Measurements from ENCODE around the gene GRPEL1. TPM values are rescaled to one million over a fixed set of nuclear protein-coding genes. Genes with fewer than 3 reads are reported as not detected.

GRPEL1 gene
- polyA plus RNA-seq, 1 of the 3 experiments (the other 2 are of a cell fraction), result 29.8 TPM

- Histone ChIP-seq H3K4me1 (ENCODE audit: control insufficient read depth in 1 of 2, insufficient read depth in 2 of 2, low read depth in 1 of 2, low read length in 1 of 2) (peaks cover 8 to 17% of the 10 kb centered on the region in 2 experiments; a peak in 3 of 4 replicates), H4K20me1 (ENCODE audit: insufficient read depth) (peaks cover 43% of the 10 kb centered on the region; the same call in 1 of the 2 replicates), H3F3A (replicated peaks; ENCODE audit: insufficient read depth) (peaks cover under 1% of the 10 kb centered on the region), H3K9ac (no peak overlapping the region), H3K4me3 (ENCODE audit: low read depth in 2 of 2, low read length in 1 of 2) (no peak overlapping the region), H3K9me2 (no peaks in the 10 kb centered on the region), H3K36me3 (replicated peaks in 1 of 2; ENCODE audit: control insufficient read depth in 1 of 2, insufficient read depth in 2 of 2, low read length in 1 of 2) (peaks cover 0 to 13% of the 10 kb centered on the region in 2 experiments), H3K79me2 (ENCODE audit: insufficient read depth) (peaks cover 73% of the 10 kb centered on the region), H3K27ac (ENCODE audit: low read depth in 2 of 2, low read length in 1 of 2) (no peak overlapping the region), H3K27me3 (ENCODE audit: insufficient read depth) (no peaks in the 10 kb centered on the region), H3K9me3 (no peaks in the 10 kb centered on the region), H3K4me2 (no peak overlapping the region), H2AFZ (ENCODE audit: low read depth) (no peak overlapping the region)
- no peak for DNase-seq
- TF ChIP-seq JUND (IDR thresholded peaks at IDR 0.05) (no peak), RXRA (IDR thresholded peaks at IDR 0.05; ENCODE audit: borderline replicate concordance, low read depth) (no peak), MXI1 (IDR thresholded peaks at IDR 0.05; ENCODE audit: low read depth, low read length) (no peak), GATA2 (CRISPR knock-in tag; IDR thresholded peaks at IDR 0.05) (no peak), FOXM1 (IDR thresholded peaks at IDR 0.05; ENCODE audit: low read depth) (no peak)
- ChIA-PET POLR2A (no interaction called here), CTCF (interaction anchor here (0.7 kb wide), 1 partner anchor 52 kb away, joined by 3 read pairs; no protein-coding TSS in a partner anchor)
- WGBS (ENCODE audit: low lambda C conversion rate), result 92% methylated on average over 2 of the region's 4 CpGs
These were observed 18.6 kb downstream of the GRPEL1 start for GRCh38 chr4:7049295-7049694.

DNA sequence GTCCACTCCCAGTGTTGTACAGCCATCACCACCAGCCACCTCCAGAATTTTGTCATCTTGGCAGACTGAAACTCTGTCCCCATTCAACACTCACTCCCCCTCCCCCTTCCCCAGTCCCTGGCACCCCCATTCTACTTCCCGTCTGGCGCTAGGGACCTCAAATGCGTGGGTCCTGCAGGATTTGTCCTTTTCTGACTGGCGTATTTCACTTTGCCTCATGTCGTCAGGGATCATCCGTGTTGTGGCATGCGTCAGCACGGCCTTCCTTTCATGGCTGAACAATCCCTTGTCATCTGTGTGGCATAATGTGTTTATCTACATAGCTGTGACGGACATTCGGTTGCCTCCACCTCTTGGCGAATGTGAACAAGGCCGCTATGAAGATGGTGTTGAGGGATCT is 19.2 kb downstream of the GRPEL1 start:
- no peaks in the 10 kb centered on the region for H3K9me2 ChIP-seq
- H3K36me3 ChIP-seq (replicated peaks in 1 of 2; ENCODE audit: control insufficient read depth in 1 of 2, insufficient read depth in 2 of 2, low read length in 1 of 2), result peaks cover 0 to 11% of the 10 kb centered on the region in 2 experiments
- no peak overlapping the region for H3K4me2 ChIP-seq
- no peak overlapping the region for H3K4me3 ChIP-seq (ENCODE audit: low read depth in 2 of 2, low read length in 1 of 2)
- H3K4me1 ChIP-seq (ENCODE audit: control insufficient read depth in 1 of 2, insufficient read depth in 2 of 2, low read depth in 1 of 2, low read length in 1 of 2), result peaks cover 8 to 21% of the 10 kb centered on the region in 2 experiments; a peak in 3 of 4 replicates
- no peak for DNase-seq
- H3K27ac ChIP-seq (ENCODE audit: low read depth in 2 of 2, low read length in 1 of 2), result no peak overlapping the region
- ChIA-PET POLR2A (no interaction called here), CTCF (no interaction called here)
- H2AFZ ChIP-seq (ENCODE audit: low read depth), result no peak overlapping the region
- TF ChIP-seq NRF1 (IDR thresholded peaks at IDR 0.05; ENCODE audit: low read depth, low read length) (no peak), CTCF (IDR thresholded peaks at IDR 0.05) (no peak)
- no peaks in the 10 kb centered on the region for H3K9me3 ChIP-seq
- peaks cover 73% of the 10 kb centered on the region for H3K79me2 ChIP-seq (ENCODE audit: insufficient read depth)
- no peaks in the 10 kb centered on the region for H3K27me3 ChIP-seq (ENCODE audit: insufficient read depth)
- H3F3A ChIP-seq (replicated peaks; ENCODE audit: insufficient read depth), result no peaks in the 10 kb centered on the region
- H4K20me1 ChIP-seq (ENCODE audit: insufficient read depth), result peaks cover 49% of the 10 kb centered on the region; the same call in 1 of the 2 replicates
- WGBS (ENCODE audit: low lambda C conversion rate), result 99% methylated on average over 12 of the region's 12 CpGs
- H3K9ac ChIP-seq, result no peak overlapping the region

- Histone ChIP-seq H2AFZ (ENCODE audit: low read depth) (no peak overlapping the region), H4K20me1 (ENCODE audit: insufficient read depth) (peaks cover 49% of the 10 kb centered on the region; the same call in 1 of the 2 replicates), H3K9me2 (no peaks in the 10 kb centered on the region), H3K27me3 (ENCODE audit: insufficient read depth) (no peaks in the 10 kb centered on the region), H3K9ac (no peak overlapping the region), H3K4me3 (ENCODE audit: low read depth in 2 of 2, low read length in 1 of 2) (no peak overlapping the region), H3K9me3 (no peaks in the 10 kb centered on the region), H3K4me2 (no peak overlapping the region), H3K79me2 (ENCODE audit: insufficient read depth) (peaks cover 69% of the 10 kb centered on the region), H3F3A (replicated peaks; ENCODE audit: insufficient read depth) (peaks cover 8% of the 10 kb centered on the region), H3K27ac (ENCODE audit: low read depth in 2 of 2, low read length in 1 of 2) (no peak overlapping the region), H3K4me1 (ENCODE audit: control insufficient read depth in 1 of 2, insufficient read depth in 2 of 2, low read depth in 1 of 2, low read length in 1 of 2) (peaks cover 9 to 25% of the 10 kb centered on the region in 2 experiments; a peak in 3 of 4 replicates), H3K36me3 (replicated peaks in 1 of 2; ENCODE audit: control insufficient read depth in 1 of 2, insufficient read depth in 2 of 2, low read length in 1 of 2) (peaks cover 0 to 7% of the 10 kb centered on the region in 2 experiments)
- TF ChIP-seq TEAD4 (IDR thresholded peaks at IDR 0.05; ENCODE audit: borderline replicate concordance, insufficient read depth) (no peak), NFIC (IDR thresholded peaks at IDR 0.05; ENCODE audit: borderline replicate concordance) (no peak), RCOR1 (IDR thresholded peaks at IDR 0.05; ENCODE audit: low read length) (no peak), YY1 (IDR thresholded peaks at IDR 0.05; ENCODE audit: low read depth) (no peak)
- TF ChIP-seq, protein P1, sequence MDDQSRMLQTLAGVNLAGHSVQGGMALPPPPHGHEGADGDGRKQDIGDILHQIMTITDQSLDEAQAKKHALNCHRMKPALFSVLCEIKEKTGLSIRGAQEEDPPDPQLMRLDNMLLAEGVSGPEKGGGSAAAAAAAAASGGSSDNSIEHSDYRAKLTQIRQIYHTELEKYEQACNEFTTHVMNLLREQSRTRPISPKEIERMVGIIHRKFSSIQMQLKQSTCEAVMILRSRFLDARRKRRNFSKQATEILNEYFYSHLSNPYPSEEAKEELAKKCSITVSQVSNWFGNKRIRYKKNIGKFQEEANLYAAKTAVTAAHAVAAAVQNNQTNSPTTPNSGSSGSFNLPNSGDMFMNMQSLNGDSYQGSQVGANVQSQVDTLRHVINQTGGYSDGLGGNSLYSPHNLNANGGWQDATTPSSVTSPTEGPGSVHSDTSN (IDR thresholded peaks at IDR 0.05), result no peak
- TF ChIP-seq, protein P2, sequence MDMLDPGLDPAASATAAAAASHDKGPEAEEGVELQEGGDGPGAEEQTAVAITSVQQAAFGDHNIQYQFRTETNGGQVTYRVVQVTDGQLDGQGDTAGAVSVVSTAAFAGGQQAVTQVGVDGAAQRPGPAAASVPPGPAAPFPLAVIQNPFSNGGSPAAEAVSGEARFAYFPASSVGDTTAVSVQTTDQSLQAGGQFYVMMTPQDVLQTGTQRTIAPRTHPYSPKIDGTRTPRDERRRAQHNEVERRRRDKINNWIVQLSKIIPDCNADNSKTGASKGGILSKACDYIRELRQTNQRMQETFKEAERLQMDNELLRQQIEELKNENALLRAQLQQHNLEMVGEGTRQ (IDR thresholded peaks at IDR 0.05; ENCODE audit: borderline replicate concordance, low read depth, low read length), result no peak
- ChIA-PET POLR2A (interaction anchor here (0.9 kb wide), 1 partner anchor 13 kb away, joined by 3 read pairs; no protein-coding TSS in a partner anchor), CTCF (interaction anchor here (1.2 to 1.6 kb wide), 2 partner anchors 21 to 24 kb away, joined by 3 to 7 read pairs; partner anchors contain the start of gene GRPEL1)
- WGBS (ENCODE audit: low lambda C conversion rate), result 94% methylated on average over 9 of the region's 9 CpGs
- no peak for DNase-seq
These were observed 20.9 kb downstream of the GRPEL1 start for GRCh38 chr4:7046971-7047370.

Measured in SK-N-SH (cell line).